ENCODE results near the gene GRIPAP1. TPM values are rescaled to one million over a fixed set of nuclear protein-coding genes. Genes with fewer than 3 reads are reported as not detected.

The GRIPAP1 gene
- total and polyA plus RNA-seq, 2 of the 13 experiments (the other 11 are each of a cell fraction or from before 2014, with no cell fraction given), result 16.1 to 22.6 TPM

- no peak for TF ChIP-seq ZBTB40 (IDR thresholded peaks at IDR 0.05)
- TF ChIP-seq ZBTB40 (CRISPR knock-in tag; IDR thresholded peaks at IDR 0.05), result no peak
- TF ChIP-seq ZSCAN20 (CRISPR knock-in tag; IDR thresholded peaks at IDR 0.05; ENCODE audit: borderline replicate concordance), result no peak
- TF ChIP-seq MTF2 (CRISPR knock-in tag; IDR thresholded peaks at IDR 0.05; ENCODE audit: borderline replicate concordance), result no peak
- no peak for TF ChIP-seq ZBTB8A (CRISPR knock-in tag; IDR thresholded peaks at IDR 0.05; ENCODE audit: borderline replicate concordance, low read depth)
- no peak for TF ChIP-seq YEATS4 (CRISPR knock-in tag; IDR thresholded peaks at IDR 0.05; ENCODE audit: borderline replicate concordance)
- TF ChIP-seq DMTF1 (CRISPR knock-in tag; IDR thresholded peaks at IDR 0.05), result no peak
- no peak for TF ChIP-seq PRPF4 (IDR thresholded peaks at IDR 0.05; ENCODE audit: low read depth, low read length, poor library complexity, severe bottlenecking)
- no peak for TF ChIP-seq FOXM1 (CRISPR knock-in tag; IDR thresholded peaks at IDR 0.05)
- no peak for TF ChIP-seq ETV6 (CRISPR knock-in tag; conservative IDR thresholded peaks at IDR 0.05)
- no peak for TF ChIP-seq ZNF839 (CRISPR knock-in tag; IDR thresholded peaks at IDR 0.05; ENCODE audit: borderline replicate concordance)
- TF ChIP-seq STAG1 (CRISPR knock-in tag; IDR thresholded peaks at IDR 0.05), result peak; percentile 58
- TF ChIP-seq FOSL2 (CRISPR knock-in tag; IDR thresholded peaks at IDR 0.05), result peak; percentile 92
- TF ChIP-seq HOXA5 (CRISPR knock-in tag; IDR thresholded peaks at IDR 0.05), result no peak
- TF ChIP-seq ZIK1 (CRISPR knock-in tag; IDR thresholded peaks at IDR 0.05; ENCODE audit: borderline replicate concordance, low read depth), result no peak
- TF ChIP-seq E2F2 (CRISPR knock-in tag; IDR thresholded peaks at IDR 0.05; ENCODE audit: borderline replicate concordance), result no peak
Observed at GRCh38 chrX:49043220-49043986, 41.3 kb upstream of the GRIPAP1 start, which contains the start of gene TFE3 (continued).
